ENCODE data around the gene TNPO3.

The TNPO3 gene

DNA sequence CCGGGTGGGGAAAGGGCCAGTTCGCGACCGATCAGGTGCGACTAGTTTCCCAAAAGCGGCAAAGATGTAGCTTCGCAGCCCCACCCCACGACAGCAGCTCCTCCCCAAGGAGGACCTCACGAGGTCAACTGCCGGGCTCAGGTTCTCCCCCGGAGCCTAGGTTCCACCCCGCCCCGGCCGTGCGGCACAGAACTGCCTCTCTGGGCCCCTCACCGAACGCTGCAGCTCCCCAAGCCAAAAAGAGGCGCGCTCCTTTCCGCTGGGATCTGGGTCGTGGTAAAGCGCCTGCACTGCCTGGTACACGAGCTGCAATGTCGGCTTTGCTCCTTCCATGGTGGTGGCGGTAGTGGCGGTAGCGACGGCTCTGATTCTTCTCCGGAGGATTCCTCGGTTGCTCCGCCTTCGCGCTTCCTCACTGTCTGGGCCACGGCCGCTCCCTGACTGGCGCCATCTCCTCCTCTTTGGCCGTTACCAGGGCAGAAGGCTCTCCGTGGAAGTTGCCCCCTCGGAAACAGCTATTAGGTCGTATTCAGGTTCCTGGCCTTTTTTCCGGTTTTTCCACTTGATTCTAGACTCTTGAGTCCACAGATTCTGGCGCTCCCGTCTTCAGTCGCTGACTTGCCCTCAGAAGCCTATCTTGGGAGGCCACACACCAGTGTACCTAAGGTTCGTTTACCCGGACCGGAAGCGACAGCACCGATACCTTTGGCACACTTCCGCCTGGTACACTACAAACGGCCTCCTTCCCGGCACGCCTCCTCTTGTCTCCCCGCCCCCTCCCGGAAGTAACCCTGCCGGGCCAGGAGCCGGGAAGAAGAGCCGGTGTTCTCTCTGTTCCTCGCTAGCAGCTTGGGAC, at the start of gene TNPO3:
Gene TNPO3, minus strand, starts transcription at position 674 of the 856 bp plus-strand sequence. Its CDS starts 341 bp downstream, at position 333.
- DNase-seq: peak; percentile 71

- DNase-seq: no peak
Observed at GRCh38 chr7:129103561-129104324, 48.8 kb upstream of the TNPO3 start.

- no peak for DNase-seq
Observed at GRCh38 chr7:129101746-129102145, 46.8 kb upstream of the TNPO3 start.

DNA sequence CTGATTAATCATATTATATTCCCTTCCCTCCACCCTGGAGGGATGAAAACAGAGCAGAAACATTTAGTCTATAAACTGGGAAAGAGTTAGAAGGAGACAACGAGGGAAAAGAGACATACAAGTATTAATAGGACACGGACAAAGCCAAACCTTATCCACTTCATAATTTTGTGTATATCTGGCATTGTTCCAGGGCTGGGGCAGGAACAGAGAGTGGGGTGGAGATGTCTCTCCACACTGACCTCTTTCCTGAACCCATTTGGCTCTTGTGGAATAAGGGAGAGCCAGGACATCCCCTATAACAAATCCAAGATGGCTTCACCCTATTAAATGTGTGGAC, 45.9 kb upstream of the TNPO3 start:
- DNase-seq: no peak

DNA sequence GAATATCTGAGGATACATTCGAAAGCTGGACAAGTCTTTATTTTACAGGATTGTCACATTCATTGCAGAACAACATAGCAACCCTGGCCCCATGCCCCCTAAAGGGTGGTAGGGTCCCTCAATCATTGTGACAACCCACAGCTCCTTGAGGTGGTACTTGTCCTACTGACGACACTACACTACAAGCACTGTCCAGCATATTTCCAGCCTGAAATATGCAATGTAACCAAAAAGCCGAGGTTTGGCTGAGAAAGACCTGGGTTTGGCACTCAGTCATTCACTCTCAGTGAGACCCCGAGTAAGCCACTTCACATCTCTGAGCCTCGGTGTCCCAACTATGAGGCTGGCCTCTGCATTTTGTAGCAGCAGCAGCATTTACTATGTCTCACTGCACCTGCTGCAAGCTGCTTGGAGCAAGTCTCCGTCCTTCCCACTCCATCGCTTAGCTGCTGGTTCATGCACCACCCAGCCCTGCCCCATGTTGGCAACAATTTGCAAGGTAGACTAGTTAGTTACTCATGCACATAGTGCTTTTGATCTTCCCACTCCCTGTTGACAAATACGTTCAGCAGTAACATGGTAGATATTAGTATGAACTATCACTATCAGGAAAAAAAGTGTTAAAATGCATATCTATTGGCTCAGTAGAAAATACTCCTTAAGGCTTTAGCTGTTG, 43.6 kb upstream of the TNPO3 start:
- no peak for DNase-seq

DNA sequence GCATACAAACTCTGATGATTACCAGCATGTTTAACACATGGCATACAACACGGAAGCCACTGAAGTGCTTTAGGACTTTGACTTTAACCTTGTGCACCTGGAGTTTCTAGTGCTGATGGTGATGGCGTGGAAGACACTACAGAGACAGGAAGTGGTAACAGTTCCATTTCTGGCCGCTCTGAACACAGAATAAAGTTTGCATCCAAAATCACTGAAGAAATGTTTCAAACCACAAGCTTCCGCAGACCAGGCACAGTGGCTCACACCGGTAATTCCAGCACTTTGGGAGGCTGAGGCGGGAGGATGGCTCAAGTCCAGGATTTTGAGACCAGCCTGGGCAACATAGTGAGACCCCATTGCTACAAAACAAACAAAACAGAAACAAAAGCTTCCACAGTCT, 40.3 kb upstream of the TNPO3 start:
- DNase-seq: no peak

DNA sequence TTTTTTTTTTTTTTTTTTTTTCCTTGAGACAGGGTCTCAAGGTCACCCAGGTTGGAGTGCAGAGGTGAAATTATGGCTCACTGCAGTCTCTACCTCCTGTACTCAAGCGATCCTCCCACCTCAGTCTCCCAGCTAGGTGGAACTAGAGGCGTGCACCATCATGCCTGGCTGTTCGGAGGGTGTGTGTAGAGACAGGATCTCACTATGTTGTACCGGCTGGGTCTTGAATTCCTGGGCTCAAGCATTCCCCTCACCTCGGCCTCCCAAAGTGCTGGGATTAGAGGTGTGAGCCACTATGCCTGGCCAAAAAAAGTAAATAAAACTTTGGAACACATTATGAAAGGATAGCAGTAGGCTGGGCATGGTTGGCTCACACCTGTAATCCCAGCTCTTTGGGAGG, 39.6 kb upstream of the TNPO3 start:
- no peak for DNase-seq

DNA sequence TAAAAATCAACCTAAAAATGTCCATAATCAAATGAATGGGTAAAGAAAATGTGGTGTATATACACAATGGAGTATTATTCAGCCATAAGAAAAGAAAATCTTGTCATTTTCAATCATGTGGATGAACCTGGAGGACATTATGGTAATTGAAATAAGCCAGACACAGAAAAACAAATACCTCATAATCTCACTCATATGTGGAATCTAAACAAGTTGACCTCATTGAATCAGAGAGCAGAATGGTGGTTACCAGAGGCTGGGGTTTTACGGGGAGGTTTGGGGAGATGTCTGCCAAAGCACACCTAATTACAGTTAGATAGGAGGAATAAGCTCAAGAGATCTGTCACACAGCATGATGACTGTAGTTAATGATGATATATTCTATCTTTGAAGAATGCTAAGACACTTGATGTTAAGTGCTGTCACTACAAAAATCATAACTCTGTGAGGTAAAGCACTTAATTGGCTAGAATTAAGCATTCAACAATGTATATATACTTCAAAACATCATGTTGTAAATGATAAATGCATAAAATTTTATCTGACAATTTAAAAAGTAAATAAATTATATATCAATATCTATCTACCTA, 39.1 kb upstream of the TNPO3 start:
- DNase-seq: no peak

GRCh38 chr7:129091484-129092002, 36.6 kb upstream of the TNPO3 start:
- DNase-seq: peak; percentile 49

DNA sequence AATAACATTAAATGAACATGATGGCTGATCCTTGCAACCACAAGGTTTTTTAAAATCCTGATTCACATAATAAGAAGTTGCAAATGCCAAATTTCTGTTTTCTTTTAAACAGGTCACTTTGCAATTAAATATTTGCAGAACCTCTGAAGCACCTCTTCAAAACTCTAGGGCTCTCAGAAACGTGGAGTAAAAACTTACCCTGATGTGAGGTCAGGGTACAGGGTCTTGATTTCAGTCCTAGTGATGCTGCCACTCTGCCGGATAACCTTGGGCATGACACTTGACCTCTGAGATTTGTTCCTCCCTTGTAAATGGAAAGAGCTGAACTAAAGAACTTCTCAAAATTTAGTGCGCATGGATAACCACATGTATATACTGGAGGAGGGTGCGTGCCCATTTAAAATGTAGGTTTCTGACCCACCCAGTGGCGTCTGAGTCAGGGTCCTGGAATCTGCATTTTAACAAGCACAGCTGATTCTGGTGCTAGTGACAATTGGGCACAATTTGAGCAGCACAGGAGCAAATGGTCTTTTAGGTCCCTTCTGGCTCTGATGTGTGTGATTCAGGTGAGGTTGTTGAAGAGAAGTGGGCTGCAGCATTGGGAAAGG, 35.5 kb upstream of the TNPO3 start:
- DNase-seq: no peak

DNA sequence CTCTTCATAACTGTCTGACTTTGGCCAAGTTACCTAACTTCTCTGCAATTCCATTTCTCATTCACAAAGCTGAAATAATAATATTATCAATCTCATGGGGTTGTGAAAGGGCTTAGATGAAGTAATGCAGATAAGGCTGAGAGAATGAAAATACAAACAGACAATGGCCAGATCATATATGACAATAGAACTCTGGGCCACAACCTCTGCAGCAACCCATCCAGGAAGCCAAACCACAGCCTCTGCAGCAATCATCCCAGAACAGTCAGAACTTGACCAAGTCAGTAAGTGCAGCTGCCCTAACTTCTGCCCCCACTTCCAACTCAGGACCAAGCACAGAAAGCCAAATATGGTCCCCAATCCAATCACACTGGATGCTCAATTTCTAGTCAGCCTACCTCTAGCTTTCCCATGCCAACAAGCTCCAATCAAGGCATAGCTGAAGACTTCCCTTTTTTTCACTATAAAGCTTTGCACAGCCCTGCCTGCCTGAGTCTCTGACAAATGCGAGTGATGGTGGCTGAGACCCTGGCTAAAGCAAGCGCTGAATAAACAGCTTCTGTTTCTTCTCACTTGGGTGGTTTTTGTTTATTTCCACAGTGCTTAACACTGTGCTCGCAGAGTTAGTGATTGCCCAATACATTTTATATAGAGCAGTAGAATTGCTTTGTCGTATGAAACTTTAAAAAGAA, 34.8 kb upstream of the TNPO3 start:
- no peak for DNase-seq

GRCh38 chr7:129084801-129085551, 30.1 kb upstream of the TNPO3 start:
- DNase-seq: no peak

GRCh38 chr7:129083525-129083924, 28.6 kb upstream of the TNPO3 start:
- no peak for DNase-seq

DNA sequence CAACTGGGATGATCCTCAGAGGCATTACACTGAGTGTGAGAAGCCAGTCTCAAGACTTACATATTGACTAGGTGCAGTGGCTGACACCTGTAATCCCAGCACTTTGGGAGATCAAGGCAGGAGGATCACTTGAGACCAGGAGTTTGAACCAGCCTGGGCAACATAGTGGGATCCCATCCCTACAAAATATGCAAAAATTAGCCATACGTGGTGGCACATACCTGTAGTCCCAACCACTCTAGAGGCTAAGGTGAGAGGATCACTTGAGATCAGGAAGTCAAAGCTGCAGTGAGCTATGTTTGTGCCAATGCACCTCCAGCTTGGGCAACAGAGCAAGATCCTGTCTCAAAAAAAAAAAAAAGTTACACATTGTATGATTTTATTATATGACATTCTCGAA, 23.5 kb upstream of the TNPO3 start:
- no peak for DNase-seq

DNA sequence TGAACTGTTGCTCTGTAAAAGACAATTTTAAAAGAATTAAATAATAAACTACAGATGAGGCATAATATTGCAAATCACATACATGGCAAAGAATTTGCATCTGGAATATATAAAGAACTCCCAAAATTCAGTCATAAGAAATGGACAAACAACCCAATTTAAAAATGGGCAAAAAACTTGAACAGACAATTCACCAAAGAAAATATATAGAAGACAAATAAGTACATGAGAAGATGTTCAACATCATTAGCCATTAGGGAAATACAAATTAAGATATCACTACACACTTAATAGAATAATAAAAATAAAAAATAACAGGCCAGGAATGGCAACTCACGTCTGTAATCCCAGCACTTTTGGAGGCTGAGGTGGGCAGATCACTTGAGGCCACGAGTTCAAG, 22.0 kb upstream of the TNPO3 start:
- no peak for DNase-seq

- DNase-seq: no peak
Observed at GRCh38 chr7:129074994-129075393, 20.1 kb upstream of the TNPO3 start.

GRCh38 chr7:129074361-129074871, 19.5 kb upstream of the TNPO3 start:
- DNase-seq: no peak

DNA sequence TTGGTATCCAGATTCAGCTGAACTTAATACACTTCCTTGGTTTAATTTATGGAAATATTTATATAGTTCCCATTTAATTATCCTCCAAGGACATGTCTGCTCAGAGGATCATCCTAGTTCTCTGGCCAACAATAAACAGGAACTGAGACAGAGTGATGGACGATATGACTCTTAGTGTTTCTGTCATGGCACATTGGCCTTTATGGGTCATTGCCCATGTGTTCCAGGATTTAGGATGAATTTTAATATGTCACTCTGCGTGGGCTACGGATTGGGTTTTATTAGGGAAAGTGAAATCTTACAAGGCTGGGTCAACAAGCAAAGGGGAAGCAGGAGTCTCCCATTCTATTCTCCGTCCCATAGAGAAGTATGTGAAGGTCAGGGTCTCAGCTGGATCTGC, 18.8 kb upstream of the TNPO3 start:
- no peak for DNase-seq

GRCh38 chr7:129073204-129073603, 18.3 kb upstream of the TNPO3 start:
- no peak for DNase-seq

- no peak for DNase-seq
Observed at GRCh38 chr7:129072479-129073011, 17.6 kb upstream of the TNPO3 start.

GRCh38 chr7:129069021-129069420, 14.1 kb upstream of the TNPO3 start:
- no peak for DNase-seq
